DMS53 (cell line): ENCODE results near the gene AP1G1.
"Not testable (repeated sequence)": the region's sequence is repeated elsewhere in the genome, so short reads cannot be mapped to it uniquely, and the experiment has no call there.

ENCODE experiments used
- DNase-seq: peaks from one replicate; lab custom pipeline; 2025; lab: John Stamatoyannopoulos, UW

The AP1G1 gene

DNA sequence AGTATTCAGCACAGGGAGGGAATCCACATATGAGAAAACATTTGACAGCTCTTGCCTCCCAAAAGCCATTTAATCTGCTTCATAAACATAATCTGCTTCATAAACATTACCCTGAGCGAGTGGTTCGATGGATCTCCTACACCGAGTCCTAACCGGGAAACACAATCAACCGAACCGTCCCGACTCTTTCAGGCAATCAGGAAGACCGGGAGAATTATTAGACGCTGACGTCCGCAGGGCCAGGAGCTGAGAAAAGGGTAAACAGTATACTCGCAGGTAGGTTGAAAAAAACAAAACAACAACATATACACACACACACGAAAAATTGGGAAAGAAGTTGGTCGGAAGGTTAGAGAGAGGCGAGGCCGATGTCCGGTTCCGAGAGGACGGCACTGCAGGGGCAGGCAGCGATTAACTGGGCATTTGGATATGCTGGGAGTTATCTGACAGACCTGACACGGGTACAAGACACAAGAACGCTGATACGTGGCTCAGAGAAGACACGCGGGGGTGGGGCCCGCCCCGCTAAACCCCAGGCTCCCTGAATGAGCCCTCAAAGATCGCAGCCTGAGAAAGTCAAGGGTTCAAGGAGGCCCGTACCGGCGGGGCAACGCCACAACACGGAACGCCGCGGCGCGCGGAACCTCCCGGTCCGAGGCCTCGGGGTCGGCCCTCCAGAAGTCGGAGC is 585 bp downstream of the AP1G1 start:
- peak; percentile 63 for DNase-seq

DNA sequence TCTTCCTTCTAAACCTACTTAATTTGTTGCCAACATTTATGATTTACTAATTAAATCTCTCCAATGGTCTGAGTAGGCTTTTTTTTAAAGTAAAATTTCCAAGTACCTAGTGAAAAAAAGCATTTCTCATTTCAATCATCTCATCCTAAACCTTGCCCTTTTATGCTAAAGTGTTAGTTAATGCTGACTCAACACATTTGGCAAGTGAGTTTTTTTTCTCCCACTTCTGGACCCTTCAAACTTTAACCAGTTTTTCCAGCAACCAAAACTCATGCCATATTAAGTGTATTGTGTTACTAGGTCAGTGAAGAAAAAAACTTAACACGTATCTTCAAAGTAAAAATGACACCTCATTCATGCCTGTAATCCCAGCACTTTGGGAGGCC is 5.3 kb downstream of the AP1G1 start:
- DNase-seq, result no peak

DNA sequence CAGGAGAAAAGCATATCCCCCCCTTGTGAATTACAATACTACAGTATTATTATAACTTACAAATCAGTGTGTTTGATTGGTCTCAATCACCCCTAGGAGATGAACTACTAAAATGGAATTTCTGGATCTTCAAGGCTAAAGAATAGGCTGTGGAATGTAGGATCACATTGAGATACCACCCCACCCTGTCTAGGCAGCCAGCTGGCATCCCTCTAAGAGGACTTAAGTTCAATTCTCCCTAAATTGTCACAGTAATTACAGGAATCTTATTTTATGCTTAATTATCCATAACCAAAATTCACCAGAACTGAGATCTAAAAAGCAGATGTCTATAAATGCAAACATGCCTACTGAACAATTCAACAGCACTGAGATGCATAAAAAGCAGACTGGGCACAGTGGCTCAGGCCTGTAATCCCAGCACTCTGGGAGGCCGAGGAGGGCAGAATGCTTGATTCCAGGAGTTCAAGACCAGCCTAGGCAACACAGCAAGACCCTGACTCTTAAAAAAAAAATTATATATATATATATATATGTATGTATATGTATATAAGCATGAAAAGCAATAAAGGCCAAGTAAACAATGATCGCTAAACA is 12.0 kb downstream of the AP1G1 start:
- no peak for DNase-seq

DNA sequence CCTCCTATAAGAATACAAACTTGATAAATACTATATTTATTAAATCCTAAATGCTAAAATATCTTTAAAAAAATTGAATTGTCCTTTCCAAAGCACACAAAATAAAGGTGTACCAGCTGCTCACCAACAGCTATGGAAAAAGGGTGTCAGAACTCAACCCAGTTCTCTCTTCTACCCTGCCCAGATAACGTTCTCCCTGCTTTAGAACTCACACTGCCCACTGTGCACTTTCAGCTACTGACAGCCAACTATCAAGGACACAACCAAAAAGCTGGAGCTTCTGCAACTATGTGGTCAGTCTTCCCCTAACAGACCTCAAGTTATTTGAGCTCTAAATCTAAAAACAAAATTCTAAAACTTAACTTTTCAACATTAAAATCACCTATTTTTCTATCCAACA is 13.7 kb downstream of the AP1G1 start:
- DNase-seq, result no peak

DNA sequence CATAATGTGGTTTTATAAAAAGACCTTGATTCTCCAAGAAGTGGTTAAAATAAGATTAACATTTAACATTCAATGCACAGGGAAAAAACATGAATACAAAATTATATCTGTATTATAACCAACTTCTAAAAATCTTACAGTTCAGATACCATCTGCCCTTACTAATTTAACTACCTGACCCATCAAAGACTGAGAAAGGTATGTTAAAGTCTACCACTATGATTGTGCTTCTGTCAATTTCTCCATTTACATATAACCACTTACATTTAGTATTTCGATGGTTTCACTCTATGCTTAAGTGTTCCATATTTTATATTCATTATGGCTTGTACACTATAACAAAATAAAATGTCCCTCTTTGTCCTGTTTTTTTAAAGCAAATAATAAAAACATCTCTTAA is 14.6 kb downstream of the AP1G1 start:
- DNase-seq, result no peak

DNA sequence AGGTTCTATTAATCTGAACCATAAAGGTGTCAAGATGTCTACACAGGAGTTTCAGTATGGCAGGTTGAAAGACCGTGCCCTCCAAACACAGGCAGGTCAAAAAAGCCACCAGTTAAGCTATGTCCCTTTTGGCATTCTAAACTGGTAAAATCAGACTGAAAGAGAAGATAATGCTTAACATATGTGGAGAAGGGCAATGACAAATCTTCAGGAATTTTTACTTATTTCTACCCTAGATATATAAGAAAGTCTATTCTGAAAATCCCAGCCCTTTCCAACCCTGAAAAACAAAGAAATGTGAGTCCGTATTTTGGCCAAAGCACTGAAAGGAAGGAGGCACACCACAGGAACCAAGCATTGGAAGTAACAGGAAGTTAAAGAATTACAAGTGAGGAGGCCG is 16.5 kb downstream of the AP1G1 start:
- no peak for DNase-seq

DNA sequence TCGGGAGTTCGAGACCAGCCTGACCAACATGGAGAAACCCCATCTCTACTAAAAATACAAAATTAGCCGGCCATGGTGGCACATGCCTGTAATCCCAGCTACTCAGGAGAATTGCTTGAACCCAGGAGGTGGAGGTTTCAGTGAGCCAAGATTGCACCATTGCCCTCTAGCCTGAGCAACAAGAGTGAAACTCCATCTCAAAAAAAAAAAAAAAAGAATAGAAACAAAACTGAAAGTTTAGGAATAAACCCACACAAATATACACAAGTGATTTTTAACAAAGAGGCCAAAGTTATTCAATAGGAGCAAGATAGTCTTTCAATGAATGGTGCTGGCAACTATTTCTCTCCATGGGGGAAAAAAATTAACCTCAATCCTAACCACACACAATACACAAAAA is 18.3 kb downstream of the AP1G1 start:
- not testable (repeated sequence) for DNase-seq

DNA sequence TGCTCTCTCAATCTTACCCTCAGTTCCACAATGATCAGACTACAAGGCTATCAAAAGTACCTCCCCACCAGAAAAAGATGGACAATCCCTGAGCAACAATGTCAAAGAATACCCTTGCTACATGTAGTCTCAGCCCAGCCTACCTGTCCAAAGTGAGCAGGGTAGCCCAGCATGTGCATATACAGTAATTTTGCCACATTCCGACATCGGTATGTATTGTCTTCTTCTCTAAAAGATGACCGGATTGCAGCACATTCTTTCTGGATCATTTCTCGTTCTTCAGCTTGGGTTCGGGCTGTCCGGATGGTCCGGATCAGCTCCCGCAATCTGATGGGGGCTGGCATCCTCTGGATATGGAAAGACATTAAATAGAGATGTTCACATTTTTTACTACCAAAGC is 19.5 kb downstream of the AP1G1 start:
- no peak for DNase-seq

DNA sequence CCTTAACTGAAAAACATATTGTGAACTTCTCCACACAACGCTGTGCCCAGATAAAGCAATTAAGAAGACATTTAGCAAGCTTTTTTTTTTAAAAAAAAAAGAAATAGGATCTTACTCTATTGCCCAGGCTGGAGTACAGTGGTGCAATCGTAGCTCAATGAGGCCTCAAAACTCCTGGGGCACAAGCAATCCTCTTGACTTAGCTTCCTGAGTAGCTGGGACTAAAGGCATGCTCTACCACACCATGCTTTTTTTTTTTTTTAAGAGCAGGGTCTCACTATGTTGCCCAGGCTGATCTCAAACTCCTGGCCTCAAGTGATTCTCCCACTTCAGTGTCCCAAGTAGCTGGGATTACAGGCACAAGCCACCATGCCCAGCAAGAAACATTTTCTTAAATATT is 20.1 kb downstream of the AP1G1 start:
- no peak for DNase-seq

DNA sequence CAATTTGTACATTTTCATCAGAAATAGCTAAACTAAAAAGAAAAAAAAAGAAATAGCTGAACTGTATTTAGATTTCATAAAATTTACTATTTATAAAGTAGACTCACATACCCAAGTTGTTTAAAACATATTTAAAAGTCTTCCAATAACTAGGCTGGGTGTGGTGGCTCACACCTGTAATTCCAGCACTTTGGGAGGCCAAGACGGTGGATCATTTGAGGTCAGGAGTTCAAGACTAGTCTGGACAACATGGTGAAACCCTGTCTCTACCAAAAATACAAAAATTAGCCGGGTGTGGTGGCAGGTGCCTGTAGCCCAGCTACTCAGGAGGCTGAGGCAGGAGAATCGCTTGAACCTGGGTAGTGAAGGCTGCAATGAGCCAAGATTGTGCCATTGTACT is 23.5 kb downstream of the AP1G1 start:
- not testable (repeated sequence) for DNase-seq

DNA sequence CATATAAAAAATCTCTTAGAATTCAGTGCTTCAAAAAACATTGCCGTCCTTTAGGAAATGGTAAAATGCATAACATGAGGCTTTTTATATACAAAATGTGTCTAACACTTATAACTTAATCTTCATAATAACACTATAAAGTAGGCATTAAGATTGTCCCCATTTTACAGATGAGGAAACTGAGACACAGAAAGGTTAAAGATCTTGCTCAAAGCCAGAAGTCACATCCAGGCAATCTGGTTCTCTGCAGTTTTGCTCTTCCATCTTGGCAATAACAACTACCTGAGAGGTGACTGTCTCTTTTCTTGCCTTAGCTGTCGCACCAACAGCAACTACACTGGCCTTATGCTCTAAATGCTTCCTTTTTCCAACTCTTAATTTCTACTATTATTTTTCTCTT is 24.5 kb downstream of the AP1G1 start:
- no peak for DNase-seq

DNA sequence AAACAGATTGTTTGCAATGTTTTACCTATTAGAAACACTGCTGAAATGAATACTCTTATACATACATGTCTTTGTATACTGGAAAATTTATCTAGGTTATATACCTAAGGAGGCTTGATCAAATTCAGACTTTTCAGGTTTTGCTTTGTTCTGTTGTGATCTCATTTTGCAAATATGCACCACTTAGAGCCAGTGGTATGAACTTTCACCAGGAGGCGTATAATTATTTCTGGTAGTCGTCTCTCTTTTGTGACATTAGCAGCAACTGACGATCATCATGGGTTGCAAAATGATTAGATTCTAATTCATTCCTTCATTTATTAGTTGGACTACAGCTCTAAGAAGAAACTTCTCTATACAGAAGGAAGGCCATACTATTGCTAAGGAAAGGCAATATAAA is 26.9 kb downstream of the AP1G1 start:
- DNase-seq, result no peak

DNA sequence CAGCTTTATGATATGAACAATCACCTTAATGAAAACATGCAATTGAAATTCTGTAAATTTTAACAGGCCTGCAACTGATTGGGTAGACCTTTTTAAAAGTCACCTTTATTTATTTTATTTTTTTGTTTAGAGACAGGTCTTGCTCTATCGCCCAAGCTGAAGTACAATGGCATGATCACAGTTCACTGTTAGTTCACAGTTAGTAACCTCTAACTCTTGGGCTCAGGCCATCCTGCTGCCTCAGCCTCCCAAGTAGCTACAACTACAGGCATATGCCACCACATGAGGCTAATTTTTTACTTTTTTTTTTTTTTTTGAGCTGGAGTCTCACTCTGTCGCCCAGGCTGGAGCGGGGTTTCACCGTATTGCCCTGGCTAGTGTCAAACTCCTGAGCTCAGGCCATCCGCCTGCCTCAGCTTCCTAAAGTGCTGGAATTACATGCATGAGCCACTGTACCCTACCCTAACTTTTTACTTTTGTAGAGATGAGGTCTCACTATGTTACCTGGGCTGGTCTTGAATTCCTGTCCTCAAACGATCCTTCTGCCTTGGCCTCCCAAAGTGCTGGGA is 28.0 kb downstream of the AP1G1 start:
- DNase-seq, result no peak

DNA sequence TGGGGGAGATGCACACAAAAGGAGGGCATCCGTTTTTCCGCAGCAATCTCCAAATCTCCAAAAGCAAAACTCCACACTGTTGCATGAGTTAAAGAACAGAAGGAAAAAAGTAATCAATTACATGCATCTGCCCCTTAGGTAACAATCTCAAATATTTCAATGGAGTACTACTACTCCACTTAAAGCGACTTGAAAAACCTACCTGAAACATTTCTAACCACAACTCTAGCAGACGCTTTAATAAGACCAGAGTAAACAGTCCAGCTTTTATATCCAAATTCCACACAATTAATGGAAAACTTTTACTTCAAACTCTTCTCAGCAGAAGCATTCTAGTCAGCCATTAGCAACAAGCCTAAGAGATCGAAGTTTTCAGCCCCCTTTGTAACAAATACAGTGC is 29.9 kb downstream of the AP1G1 start:
- DNase-seq, result no peak

DNA sequence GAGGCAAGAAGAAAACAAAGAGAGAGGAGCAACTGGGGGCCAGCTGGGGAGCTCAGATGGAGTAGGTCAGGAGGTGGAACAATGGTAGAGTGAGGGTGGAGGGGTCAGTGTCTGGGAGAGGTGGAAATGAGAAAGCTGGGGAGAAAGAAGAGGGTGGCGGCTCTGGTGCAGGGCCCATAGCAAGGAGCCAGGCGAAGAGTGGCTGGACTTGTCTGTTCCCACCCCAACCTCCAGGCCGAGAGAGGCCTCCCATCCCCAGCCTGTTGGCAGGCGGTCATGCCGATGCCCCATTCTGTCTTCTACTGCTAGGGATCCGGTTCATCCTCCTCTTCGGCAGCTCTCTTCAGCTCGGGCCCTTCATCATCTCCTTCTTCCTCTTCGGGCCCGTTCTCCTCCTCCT is 31.3 kb downstream of the AP1G1 start:
- no peak for DNase-seq

DNA sequence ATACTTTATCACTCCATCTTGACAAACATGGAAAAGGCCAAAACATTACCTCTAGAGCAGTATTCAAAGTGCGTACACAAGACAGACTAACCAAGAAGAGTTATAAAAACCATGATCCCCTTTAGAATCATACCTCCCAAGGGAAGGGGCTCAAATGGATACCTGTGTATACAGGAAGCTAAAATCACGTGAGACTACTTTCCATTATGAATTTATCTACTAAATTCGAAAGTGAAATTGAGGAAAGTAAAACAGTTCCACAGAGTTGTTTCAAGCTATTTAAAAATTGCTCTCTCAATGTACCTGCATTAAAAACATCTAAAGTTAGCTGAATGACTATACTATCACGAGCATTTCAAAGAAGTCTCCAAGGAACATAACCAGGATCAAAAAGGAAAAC is 32.7 kb downstream of the AP1G1 start:
- DNase-seq, result no peak

DNA sequence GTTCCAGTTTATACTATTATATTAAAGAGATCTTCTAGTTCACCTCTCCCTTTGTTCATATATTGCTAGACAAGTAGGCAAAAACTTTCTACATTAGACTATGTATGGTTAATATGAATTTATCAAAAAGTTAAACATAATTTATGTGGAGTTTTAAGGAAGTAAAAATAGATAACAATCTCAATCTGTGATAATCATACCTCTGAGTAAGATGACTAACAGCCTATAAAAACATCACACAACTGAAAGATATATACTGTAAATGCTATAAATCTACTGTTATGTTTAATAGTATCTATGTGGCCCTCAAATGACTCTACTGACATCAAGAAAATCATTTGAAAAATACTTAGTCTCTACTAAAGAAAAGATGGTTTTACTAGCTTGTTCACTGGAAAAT is 37.1 kb downstream of the AP1G1 start:
- no peak for DNase-seq

DNA sequence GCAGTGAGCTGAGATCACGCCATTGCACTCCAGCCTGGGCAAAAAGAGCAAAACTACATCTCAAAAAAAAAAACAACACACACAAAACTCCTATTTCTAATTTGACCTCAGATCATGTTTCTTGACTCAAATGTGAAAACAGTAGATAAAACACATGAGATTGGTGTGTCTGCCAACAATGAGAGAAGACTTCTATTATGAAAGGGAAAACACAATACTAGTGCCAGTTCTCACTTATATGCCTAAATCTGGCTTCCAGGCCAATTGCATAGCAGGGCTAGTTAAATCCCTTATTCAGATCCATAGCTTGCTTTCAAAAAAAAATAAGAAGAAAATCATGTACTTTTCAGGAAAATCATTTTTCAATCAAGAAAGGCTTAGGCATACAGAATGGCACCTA is 39.4 kb downstream of the AP1G1 start:
- no peak for DNase-seq

DNA sequence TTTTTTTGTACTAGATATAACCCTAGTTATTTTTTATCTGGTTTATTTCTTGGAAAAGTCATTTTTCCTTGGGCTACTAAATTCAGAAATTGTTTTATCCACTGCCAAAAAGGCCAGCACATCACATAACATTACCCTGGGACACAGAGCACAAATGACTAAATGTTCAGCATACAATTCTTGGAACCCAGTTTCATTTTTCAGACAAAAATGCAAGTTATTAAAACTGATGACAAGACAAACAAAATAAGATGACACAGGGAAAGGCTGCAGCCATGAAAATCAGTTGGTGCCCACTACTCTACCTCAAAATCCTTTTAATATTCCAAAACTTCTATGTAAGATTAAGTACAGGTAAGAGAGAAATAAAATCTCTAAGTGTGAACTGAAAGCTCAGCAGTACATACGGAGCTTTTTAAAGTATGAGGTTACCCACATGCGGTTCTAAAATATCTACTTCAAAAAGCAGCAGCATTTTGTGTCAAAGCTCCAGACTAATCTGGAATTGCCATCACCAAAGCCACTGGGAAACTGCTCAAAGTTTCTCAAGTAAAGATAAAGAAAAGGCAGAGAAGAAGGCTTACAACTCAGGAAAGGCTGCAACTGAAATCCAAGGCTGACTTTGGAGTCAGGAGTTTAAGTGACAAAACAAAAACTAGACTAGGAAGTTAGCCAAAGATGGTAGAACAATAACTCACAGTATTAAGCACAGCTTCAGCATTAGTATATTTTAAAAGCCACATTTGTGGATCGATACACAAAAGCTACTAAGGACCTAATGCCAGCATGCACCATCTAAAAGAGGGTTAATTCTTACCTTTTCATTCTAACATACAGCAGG is 41.4 kb downstream of the AP1G1 start:
- no peak for DNase-seq

DNA sequence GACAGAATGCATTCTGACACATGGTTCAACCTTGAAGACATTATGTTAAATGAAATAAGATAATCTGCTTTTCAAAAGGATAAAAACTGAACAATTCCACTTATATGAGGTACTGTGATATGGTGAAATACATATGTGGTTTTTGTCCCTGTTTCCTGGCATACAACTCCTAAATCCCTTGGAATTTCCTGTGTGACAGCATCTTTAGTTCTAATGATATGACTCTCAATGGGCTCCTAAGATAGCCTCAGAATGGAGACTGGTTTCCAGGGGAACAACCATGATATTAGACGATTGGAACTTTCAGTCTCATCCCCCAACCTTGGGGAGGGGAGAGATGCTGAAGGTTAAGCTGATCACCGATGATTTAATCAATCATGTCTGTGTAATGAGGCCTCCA is 46.4 kb downstream of the AP1G1 start:
- DNase-seq, result no peak

DNA sequence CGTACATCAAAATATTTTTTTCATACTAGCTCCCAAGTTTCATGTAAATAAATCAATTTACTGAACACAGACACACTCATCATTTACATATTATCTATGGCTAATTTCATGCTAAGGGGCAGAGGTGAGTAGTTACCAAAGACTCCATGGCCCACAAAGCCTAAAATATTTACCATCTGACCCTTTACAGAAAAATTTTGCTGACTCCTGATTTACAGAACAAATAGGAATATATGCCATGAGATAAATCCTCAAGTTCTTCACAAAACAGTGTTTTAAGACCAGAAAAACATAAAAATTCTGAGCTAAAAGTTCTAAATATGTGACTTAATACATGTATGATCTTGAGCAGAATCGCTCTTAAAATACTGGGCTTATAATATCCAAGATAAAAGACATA is 47.5 kb downstream of the AP1G1 start:
- no peak for DNase-seq

DNA sequence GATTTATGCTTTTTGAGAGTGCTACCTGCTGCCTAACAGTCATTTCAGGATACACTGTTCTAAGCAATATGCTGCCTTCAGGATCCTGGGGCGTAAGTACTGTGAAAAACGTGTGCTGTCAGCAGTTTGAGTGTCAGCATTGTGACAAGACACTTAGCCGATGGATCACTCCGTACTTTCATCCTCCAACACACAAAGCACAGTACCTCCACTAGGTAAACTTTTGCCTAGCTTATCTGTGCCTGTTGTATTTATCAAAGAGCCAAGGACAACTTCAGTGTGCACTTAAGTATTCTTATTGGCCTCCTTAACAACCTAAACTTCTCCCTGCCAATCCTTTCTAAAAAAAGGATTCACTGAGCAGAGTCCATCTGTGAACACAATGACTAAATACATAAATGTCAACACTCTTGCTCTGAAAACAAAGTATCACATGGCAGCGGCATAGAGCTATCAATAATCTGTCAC is 50.3 kb downstream of the AP1G1 start:
- DNase-seq, result peak; percentile 19

DNA sequence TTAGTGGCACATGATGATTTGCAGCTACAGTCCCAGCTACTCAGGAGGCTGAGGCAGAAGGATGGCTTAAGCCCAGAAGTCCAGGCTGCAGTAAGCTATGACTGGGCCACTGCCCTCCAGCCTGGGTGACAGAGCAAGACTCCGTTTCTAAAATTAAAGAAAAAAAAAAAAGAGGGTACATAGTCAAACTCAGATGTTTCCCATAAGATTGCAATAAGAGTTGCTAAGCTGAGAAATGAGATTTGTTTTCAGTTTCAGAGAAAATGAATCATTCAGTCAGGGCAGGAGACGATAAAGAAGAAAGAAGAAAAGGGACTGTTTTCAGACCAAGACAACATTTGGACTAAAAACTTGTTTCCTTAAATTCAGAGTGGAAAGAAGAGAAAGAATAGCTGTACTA is 54.0 kb downstream of the AP1G1 start:
- DNase-seq, result no peak
